Activated T-helper 17 cell treated with anti-CD3 and anti-CD28 coated beads, Interleukin-2, amount 50 U/mL, for 72 hours (primary cell): ENCODE results near the gene MAML3. TPM values are rescaled to one million over a fixed set of nuclear protein-coding genes. Genes with fewer than 3 reads are reported as not detected.

Experiments used
- ATAC-seq: fragments of 150-1000 bp; cut with Tn5 transposase; replicated peaks from 2 replicates; pipeline ENCODE4 v1.10.0; 2021; ENCODE audit warnings: mild to moderate bottlenecking, moderate library complexity
- H3K27ac Mint-ChIP-seq: one replicate; pipeline ENCODE4 v1.8.0; 2022; ENCODE audit warnings: mixed read lengths
- H3K27me3 Mint-ChIP-seq: one replicate; pipeline ENCODE4 v1.8.0; 2022; ENCODE audit warnings: mixed read lengths
- H3K36me3 Mint-ChIP-seq: one replicate; pipeline ENCODE4 v1.8.0; 2022; ENCODE audit warnings: low read depth, mild to moderate bottlenecking, mixed read lengths
- H3K4me1 Mint-ChIP-seq: one replicate; pipeline ENCODE4 v1.8.0; 2022; ENCODE audit warnings: mixed read lengths
- H3K4me3 Mint-ChIP-seq: one replicate; pipeline ENCODE4 v1.8.0; 2022; ENCODE audit warnings: mild to moderate bottlenecking, mixed read lengths
- H3K9me3 Mint-ChIP-seq: one replicate; pipeline ENCODE4 v1.8.0; 2022; ENCODE audit warnings: mixed read lengths
- total RNA-seq, 2 donors: library from RNA; stranded (reverse); gene quantifications; one replicate each; pipeline ENCODE4 v1.2.3, GENCODE V29; 2022

MAML3 gene
- total RNA-seq, 2 donors from 2014 or later = 0.98 to 1.3 TPM

DNA sequence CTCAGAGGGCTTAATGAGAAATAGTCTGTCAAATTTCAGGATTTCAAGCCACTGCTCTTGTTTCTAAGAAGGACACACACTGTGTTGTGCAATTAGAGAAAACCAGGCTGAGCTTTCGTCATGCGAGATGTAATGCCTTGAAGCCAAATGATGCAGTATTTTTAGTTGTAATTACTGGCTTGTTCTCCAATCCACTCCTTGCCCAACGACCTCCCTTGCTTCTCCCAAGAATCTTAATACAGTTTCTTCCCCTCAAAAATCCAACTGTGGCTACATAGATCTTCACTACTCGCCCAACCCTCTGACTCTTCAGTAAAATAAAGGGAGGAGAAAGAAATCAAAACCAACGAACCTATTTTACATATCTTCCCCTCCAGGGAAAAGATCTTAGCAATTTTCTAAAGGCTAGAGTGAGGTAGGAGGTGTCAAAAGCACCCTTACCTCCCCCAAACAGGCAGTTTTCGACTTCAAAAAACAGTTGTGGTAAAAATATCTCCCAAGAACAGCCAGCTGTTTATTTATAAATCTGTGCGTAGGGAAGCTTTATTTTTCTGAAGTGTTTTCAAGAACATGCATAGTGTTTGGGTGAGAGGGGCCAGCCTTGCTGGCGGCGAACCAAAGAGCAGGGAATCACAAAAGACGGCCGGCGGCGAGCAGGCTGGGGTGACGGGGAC is 419.6 kb downstream of the MAML3 start:
- H3K27ac Mint-ChIP-seq = no peak overlapping the region
- peaks cover 3% of the 10 kb centered on the region for H3K4me1 Mint-ChIP-seq
- H3K27me3 Mint-ChIP-seq = peaks cover 41% of the 10 kb centered on the region
- peak overlapping the region; percentile 41 for H3K4me3 Mint-ChIP-seq
- no peaks in the 10 kb centered on the region for H3K36me3 Mint-ChIP-seq
- ATAC-seq = no peak
- no peaks in the 10 kb centered on the region for H3K9me3 Mint-ChIP-seq

DNA sequence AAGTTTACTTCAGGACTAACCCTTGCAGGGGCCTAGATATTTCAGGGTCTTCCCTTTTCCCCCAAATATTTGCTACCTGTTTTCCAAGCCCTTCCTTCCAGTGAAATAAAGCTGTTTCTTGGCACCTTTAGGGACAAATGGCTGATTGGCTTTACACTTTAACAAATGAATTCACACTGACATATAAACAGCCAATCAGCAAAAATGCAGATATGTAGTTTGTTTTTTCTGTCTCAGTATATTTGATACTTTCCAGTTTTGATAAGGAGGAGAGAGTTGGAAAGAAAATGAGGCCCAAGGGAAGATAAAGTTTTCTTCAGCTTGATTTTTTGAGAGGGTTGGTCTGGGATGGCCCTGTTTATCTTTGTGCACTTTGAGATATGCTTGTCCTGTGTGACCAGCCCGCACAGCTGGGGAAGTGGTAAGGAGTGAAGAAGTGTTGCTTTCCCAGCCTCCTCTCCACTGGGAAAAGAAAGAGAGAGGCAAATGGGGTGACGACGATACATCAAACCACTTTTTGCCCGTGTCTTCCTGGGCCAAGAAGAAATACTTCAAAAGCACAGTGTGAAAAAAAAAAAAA is 420.9 kb downstream of the MAML3 start:
- no peaks in the 10 kb centered on the region for H3K36me3 Mint-ChIP-seq
- H3K4me1 Mint-ChIP-seq = peaks cover 3% of the 10 kb centered on the region
- no peaks in the 10 kb centered on the region for H3K9me3 Mint-ChIP-seq
- no peak overlapping the region for H3K4me3 Mint-ChIP-seq
- H3K27me3 Mint-ChIP-seq = peaks cover 39% of the 10 kb centered on the region
- no peak for ATAC-seq
- no peak overlapping the region for H3K27ac Mint-ChIP-seq

GRCh38 chr4:139728840-139729239 is 425.1 kb downstream of the MAML3 start:
- no peak for ATAC-seq
- no peaks in the 10 kb centered on the region for H3K4me1 Mint-ChIP-seq
- no peak overlapping the region for H3K4me3 Mint-ChIP-seq
- H3K27ac Mint-ChIP-seq = no peak overlapping the region
- H3K36me3 Mint-ChIP-seq = no peaks in the 10 kb centered on the region
- no peaks in the 10 kb centered on the region for H3K9me3 Mint-ChIP-seq
- peaks cover 12% of the 10 kb centered on the region for H3K27me3 Mint-ChIP-seq

DNA sequence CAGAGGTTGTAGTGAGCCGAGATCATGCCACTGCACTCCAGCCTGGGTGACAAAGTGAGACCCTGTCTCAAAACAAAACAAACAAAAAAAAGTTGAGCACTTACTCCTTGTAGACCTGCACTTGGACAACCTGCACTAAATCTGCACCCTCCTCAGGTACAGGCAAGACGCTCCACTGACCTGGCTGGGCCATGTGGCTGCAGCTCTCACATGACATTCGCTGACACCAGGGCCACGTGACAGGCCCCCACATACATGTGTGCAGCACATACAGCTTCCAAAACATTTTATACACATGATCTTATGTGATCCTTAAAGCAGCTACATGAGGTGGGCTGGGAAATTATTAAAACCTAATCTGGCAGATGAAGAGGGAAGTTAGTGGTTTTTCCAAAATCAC is 425.8 kb downstream of the MAML3 start:
- Mint-ChIP-seq H3K27ac (no peak overlapping the region), H3K4me3 (no peak overlapping the region), H3K9me3 (no peaks in the 10 kb centered on the region), H3K27me3 (peaks cover 10% of the 10 kb centered on the region), H3K4me1 (no peaks in the 10 kb centered on the region), H3K36me3 (no peaks in the 10 kb centered on the region)
- ATAC-seq = no peak

DNA sequence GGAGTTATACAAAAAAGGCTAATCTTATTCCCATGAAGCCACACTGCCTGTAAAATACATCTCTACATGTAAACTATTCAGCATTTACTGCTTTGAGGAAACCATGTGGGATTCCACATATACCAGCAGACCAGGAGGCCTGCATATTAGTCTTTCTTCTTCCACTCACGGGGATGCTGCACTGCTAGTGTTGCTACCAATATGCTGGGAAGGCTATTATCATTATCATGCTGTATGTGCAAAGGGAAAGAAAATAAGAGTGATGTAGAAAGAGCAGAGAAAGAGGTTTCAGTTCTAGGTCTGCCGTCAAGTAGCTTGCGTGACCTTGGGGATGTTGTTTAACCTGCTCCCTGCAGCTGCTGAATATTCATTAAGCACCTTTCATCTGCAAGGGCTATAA is 427.4 kb downstream of the MAML3 start:
- Mint-ChIP-seq H3K9me3 (no peaks in the 10 kb centered on the region), H3K4me3 (no peak overlapping the region), H3K36me3 (no peaks in the 10 kb centered on the region), H3K27me3 (peaks cover 2% of the 10 kb centered on the region), H3K27ac (no peak overlapping the region), H3K4me1 (no peaks in the 10 kb centered on the region)
- no peak for ATAC-seq

GRCh38 chr4:139725236-139725635 is 428.7 kb downstream of the MAML3 start:
- Mint-ChIP-seq H3K4me3 (no peak overlapping the region), H3K4me1 (no peaks in the 10 kb centered on the region), H3K27me3 (no peaks in the 10 kb centered on the region), H3K36me3 (no peaks in the 10 kb centered on the region), H3K9me3 (no peaks in the 10 kb centered on the region), H3K27ac (no peak overlapping the region)
- ATAC-seq = no peak

DNA sequence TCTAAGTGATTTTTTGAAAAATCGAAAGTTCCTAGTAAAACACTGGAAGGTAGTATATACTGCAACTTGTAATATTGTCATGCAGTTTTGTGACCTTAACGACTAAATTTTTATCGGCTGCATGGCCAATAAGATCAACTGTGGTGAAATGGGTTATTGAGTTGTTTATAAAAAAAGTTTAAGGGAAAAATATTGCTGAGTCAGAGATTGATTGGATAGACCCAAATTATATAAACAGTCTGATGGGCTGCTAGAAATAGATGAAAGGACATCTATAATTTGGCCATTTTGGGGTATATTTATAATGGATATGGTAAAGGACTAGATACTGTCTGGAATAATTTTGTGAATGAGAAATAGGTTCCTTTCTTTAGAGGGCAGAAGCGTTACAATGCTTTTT is 432.2 kb downstream of the MAML3 start:
- no peak overlapping the region for H3K4me3 Mint-ChIP-seq
- H3K27me3 Mint-ChIP-seq = no peaks in the 10 kb centered on the region
- H3K36me3 Mint-ChIP-seq = no peaks in the 10 kb centered on the region
- no peaks in the 10 kb centered on the region for H3K9me3 Mint-ChIP-seq
- ATAC-seq = no peak
- H3K27ac Mint-ChIP-seq = no peak overlapping the region
- no peaks in the 10 kb centered on the region for H3K4me1 Mint-ChIP-seq

- no peaks in the 10 kb centered on the region for H3K27me3 Mint-ChIP-seq
- H3K4me1 Mint-ChIP-seq = no peaks in the 10 kb centered on the region
- ATAC-seq = no peak
- no peaks in the 10 kb centered on the region for H3K9me3 Mint-ChIP-seq
- no peak overlapping the region for H3K4me3 Mint-ChIP-seq
- H3K36me3 Mint-ChIP-seq = no peaks in the 10 kb centered on the region
- H3K27ac Mint-ChIP-seq = no peak overlapping the region
These were observed 433.2 kb downstream of the MAML3 start for GRCh38 chr4:139720806-139721205.

GRCh38 chr4:139719381-139720101 is 434.4 kb downstream of the MAML3 start:
- Mint-ChIP-seq H3K9me3 (no peaks in the 10 kb centered on the region), H3K27me3 (no peaks in the 10 kb centered on the region), H3K4me1 (no peaks in the 10 kb centered on the region), H3K4me3 (no peak overlapping the region), H3K36me3 (no peaks in the 10 kb centered on the region), H3K27ac (no peak overlapping the region)
- ATAC-seq = no peak

DNA sequence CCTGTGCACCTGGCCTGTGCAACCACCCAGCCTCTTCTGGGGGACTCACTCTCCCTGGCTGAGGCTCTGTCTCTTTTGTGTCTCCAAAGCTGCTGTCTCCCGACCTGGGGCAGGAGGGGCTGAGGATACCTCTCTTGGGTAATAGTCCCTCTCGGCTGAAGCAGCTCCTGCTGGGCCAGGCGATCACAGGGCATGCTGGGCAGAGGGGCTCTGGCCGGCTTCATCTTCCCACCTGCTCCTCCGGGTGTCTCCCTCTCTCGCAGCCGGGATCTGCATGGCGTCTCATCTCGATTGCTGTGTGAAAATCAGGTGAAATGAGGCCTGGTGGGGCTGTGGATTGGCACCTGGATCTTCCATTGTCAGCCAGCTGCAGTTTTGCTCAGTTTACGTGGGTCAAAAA is 435.2 kb downstream of the MAML3 start:
- Mint-ChIP-seq H3K36me3 (no peaks in the 10 kb centered on the region), H3K27ac (no peak overlapping the region), H3K27me3 (no peaks in the 10 kb centered on the region), H3K4me1 (no peaks in the 10 kb centered on the region), H3K9me3 (no peaks in the 10 kb centered on the region), H3K4me3 (no peak overlapping the region)
- no peak for ATAC-seq

GRCh38 chr4:139718358-139718757 is 435.6 kb downstream of the MAML3 start:
- Mint-ChIP-seq H3K27me3 (no peaks in the 10 kb centered on the region), H3K36me3 (no peaks in the 10 kb centered on the region), H3K4me1 (no peaks in the 10 kb centered on the region), H3K4me3 (no peak overlapping the region), H3K9me3 (no peaks in the 10 kb centered on the region), H3K27ac (no peak overlapping the region)
- ATAC-seq = no peak

- H3K4me1 Mint-ChIP-seq = no peaks in the 10 kb centered on the region
- H3K27ac Mint-ChIP-seq = no peak overlapping the region
- H3K27me3 Mint-ChIP-seq = no peaks in the 10 kb centered on the region
- H3K9me3 Mint-ChIP-seq = no peaks in the 10 kb centered on the region
- H3K4me3 Mint-ChIP-seq = no peak overlapping the region
- ATAC-seq = peak; percentile 31
- no peaks in the 10 kb centered on the region for H3K36me3 Mint-ChIP-seq
These were observed 438.1 kb downstream of the MAML3 start for GRCh38 chr4:139715746-139716391.

DNA sequence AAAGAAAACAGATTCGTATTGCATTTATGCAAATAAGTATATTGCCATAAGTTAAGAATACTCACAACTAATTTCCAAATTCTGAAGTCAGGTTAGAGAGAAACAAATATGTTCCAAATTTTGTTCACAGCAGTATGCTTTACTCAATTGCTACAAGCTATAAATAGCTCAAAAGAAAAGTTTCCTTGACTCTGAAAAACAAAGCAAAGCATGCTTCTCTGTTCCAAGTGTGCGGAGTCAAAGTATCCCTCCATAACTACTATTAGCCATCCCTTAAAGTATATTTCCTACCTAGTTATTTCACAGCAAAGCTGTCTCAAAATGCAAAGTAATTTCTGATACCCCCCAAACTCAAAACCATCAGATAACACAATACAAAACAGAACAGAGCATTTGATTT is 441.1 kb downstream of the MAML3 start:
- Mint-ChIP-seq H3K27me3 (no peaks in the 10 kb centered on the region), H3K4me3 (no peak overlapping the region), H3K4me1 (no peaks in the 10 kb centered on the region), H3K9me3 (no peaks in the 10 kb centered on the region), H3K36me3 (no peaks in the 10 kb centered on the region), H3K27ac (no peak overlapping the region)
- ATAC-seq = no peak

DNA sequence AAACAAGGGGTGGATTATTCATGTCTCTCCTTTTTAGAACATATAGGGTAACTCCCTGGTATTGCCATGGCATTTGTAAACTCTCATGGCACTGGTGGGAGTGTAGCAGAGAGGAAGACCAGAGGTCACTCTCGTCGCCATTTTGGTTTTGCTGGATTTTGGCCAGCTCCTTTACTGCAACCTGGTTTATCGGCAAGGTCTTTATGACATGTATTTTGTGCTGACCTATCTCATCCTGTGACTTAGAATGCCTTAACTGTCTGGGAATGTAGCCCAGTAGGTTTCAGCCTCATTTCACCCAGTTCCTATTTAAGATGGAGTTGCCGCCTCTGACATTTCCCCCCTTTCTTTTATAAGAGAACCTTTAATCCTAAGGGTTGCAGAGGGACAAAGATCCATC is 442.5 kb downstream of the MAML3 start:
- Mint-ChIP-seq H3K27me3 (no peaks in the 10 kb centered on the region), H3K9me3 (no peaks in the 10 kb centered on the region), H3K4me1 (no peaks in the 10 kb centered on the region)

DNA sequence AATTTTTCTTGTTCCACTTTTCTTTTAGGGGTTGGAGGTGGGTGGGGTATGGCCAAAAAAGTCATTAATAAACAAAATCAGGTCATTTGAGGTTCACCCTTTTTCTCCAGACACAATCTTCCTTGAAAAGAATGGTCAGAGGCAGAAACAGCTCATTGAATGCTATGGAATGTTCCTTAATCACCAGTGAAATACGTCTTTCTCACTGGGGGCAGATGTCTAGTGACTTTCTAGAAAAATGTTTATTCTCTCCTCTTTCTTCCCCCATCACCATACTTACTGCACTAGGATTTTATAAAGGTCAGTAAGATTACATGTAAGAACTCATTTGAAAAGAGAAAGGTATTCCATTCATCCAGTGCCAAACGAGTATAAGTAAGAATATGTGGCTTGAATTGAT is 443.9 kb downstream of the MAML3 start:
- no peaks in the 10 kb centered on the region for H3K9me3 Mint-ChIP-seq
- H3K27me3 Mint-ChIP-seq = no peaks in the 10 kb centered on the region
- no peak overlapping the region for H3K27ac Mint-ChIP-seq
- peaks cover 4% of the 10 kb centered on the region for H3K36me3 Mint-ChIP-seq
- no peak for ATAC-seq
- no peaks in the 10 kb centered on the region for H3K4me1 Mint-ChIP-seq
- no peak overlapping the region for H3K4me3 Mint-ChIP-seq

More for the DNA sequence above, 442.5 kb downstream of the MAML3 start:
- Mint-ChIP-seq H3K27ac (no peak overlapping the region), H3K36me3 (no peaks in the 10 kb centered on the region), H3K4me3 (no peak overlapping the region)
- ATAC-seq = no peak
